GM10266 (cell line): ENCODE results near the gene PLA2G12B.
"Not testable (repeated sequence)": the region's sequence is repeated elsewhere in the genome, so short reads cannot be mapped to it uniquely, and the experiment has no call there.

ENCODE experiments used
- DNase-seq: peaks from one replicate; pipeline ENCODE4 v3.0.0; 2012; ENCODE audit errors: extremely low spot score
- TF ChIP-seq, protein P1 (sequence below): IDR thresholded peaks from 2 replicates; pipeline ENCODE4 v1.5.1; 2012; ENCODE audit warnings: mild to moderate bottlenecking, low read depth; ENCODE audit not compliant: control insufficient read depth, insufficient read depth; ENCODE audit errors: missing control alignments

The PLA2G12B gene

DNA sequence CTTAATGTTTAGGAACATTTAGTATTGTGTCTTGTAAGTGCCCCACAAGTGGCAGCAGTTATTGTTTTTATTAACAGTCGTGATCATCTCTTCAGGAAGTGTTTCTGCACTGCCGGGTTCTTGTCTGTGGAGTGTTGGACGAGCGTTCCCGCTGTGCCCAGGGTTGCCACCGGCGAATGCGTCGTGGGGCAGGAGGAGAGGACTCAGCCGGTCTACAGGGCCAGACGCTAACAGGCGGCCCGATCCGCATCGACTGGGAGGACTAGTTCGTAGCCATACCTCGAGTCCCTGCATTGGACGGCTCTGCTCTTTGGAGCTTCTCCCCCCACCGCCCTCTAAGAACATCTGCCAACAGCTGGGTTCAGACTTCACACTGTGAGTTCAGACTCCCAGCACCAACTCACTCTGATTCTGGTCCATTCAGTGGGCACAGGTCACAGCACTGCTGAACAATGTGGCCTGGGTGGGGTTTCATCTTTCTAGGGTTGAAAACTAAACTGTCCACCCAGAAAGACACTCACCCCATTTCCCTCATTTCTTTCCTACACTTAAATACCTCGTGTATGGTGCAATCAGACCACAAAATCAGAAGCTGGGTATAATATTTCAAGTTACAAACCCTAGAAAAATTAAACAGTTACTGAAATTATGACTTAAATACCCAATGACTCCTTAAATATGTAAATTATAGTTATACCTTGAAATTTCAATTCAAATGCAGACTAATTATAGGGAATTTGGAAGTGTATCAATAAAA is 22.2 kb downstream of the PLA2G12B start:
- DNase-seq: no peak
- TF ChIP-seq, protein P1, sequence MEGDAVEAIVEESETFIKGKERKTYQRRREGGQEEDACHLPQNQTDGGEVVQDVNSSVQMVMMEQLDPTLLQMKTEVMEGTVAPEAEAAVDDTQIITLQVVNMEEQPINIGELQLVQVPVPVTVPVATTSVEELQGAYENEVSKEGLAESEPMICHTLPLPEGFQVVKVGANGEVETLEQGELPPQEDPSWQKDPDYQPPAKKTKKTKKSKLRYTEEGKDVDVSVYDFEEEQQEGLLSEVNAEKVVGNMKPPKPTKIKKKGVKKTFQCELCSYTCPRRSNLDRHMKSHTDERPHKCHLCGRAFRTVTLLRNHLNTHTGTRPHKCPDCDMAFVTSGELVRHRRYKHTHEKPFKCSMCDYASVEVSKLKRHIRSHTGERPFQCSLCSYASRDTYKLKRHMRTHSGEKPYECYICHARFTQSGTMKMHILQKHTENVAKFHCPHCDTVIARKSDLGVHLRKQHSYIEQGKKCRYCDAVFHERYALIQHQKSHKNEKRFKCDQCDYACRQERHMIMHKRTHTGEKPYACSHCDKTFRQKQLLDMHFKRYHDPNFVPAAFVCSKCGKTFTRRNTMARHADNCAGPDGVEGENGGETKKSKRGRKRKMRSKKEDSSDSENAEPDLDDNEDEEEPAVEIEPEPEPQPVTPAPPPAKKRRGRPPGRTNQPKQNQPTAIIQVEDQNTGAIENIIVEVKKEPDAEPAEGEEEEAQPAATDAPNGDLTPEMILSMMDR: no peak

DNA sequence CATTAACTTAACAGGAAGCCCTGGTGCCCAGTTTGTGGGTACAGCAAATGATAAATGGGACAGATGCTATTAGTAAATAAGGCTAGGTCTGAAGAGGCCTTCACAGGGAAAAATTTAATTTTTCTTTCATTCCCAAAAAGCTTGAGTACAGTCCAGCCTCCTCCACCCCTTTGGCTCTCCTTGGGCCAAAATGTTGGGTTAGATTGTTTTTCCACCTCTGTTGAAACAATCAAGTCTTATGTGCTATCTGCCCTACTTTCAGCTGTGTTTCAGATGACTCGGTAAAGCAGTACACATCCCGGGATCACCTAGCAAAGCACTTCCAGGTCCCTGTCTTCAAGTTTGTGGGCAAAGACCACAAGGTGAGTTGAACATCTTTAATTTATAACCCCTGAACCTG is 24.3 kb downstream of the PLA2G12B start:
- TF ChIP-seq, protein P1: no peak
- no peak for DNase-seq

GRCh38 chr10:72928798-72929197 is 25.8 kb downstream of the PLA2G12B start:
- DNase-seq: no peak

DNA sequence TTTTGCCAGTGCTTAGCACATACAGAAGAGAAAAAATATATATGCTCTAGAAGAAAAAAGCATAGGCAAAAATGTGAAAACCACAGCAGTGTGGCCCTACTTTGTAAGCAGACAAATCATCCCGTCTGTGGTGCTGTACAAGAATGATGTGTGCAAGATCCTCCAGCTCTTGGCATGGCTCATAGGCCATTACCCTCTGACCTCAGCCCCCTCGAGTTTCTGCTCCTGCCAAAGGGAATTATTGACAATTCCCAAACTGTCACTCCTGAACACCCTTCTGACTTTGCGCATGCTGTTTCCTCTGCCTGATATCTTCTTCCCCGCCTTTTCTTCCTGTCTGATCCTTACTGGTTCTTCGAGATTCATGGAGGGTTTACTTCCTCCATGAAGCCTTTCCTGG is 27.1 kb downstream of the PLA2G12B start:
- TF ChIP-seq, protein P1: no peak
- DNase-seq: no peak

More at GRCh38 chr10:72928798-72929197, 25.8 kb downstream of the PLA2G12B start:
- TF ChIP-seq, protein P1: no peak

- no peak for DNase-seq
- TF ChIP-seq, protein P1: no peak
Observed at GRCh38 chr10:72925951-72926465, 28.6 kb downstream of the PLA2G12B start.

- TF ChIP-seq, protein P1: no peak
- DNase-seq: no peak
Observed at GRCh38 chr10:72924351-72924750, 30.3 kb downstream of the PLA2G12B start.

DNA sequence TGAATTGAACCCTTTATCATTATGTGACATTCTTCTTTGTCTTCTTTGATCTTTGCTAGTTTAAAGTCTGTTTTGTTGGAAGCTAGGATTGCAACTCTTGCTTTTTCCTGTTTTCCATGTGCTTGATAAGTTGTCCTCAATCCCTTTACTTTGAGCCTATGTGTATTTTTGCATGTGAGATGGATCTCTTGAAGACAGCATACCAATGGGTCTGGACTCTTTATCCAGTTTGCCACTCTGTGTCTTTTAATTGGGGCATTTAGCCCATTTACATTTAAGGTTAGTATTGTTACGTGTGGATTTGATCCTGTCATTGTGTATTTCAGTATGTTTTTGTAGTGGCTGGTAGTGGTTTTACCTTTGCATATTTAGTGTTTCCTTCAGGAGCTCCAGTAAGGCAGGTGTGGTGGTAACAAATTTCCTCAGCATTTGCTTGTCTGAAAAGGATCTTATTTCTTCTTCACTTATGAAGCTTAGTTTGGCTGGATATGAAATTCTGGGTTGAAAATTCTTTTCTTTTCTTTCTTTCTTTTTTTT is 33.4 kb downstream of the PLA2G12B start:
- not testable (repeated sequence) for DNase-seq
